K562 (cell line): ENCODE data around the gene DLGAP5. TPM values are rescaled to one million over a fixed set of nuclear protein-coding genes. Genes with fewer than 3 reads are reported as not detected.

ENCODE experiments used
- E2F3 ChIP-seq: fragments of 250-450 bp; sonication (Bioruptor Pico); IDR thresholded peaks from 2 replicates; pipeline ENCODE4 v1.4.0; 2020; ENCODE audit warnings: mild to moderate bottlenecking
- JUNB ChIP-seq: fragments of 450-650 bp; formaldehyde crosslinking; conservative IDR thresholded peaks from 2 replicates; pipeline ENCODE4 v1.4.0; 2020; ENCODE audit warnings: mild to moderate bottlenecking
- MECOM ChIP-seq: fragments of 250-450 bp; sonication (Bioruptor Pico); IDR thresholded peaks from 2 replicates; pipeline ENCODE4 v1.8.0; 2022; ENCODE audit warnings: inconsistent platforms
- ZNF41 ChIP-seq: fragments of 250-450 bp; sonication (Bioruptor Pico); conservative IDR thresholded peaks from 2 replicates; pipeline ENCODE4 v1.4.0; 2020; ENCODE audit warnings: mild to moderate bottlenecking
- polyA plus RNA-seq, 8 experiments: library from polyadenylated mRNA; depleted of rRNA in 4 of 8; stranded (reverse) in 5 of 8; unstranded in 3 of 8; fragments of >200 nt; fragmentation: Nextera tagmentation in 2 of 8; fragmentation: Illumina TruSeq in 1 of 8; extraction: Ambion mirVana in 2 of 8; extraction: Trizol in 1 of 8; gene quantifications; 2 replicates each; pipeline versions ENCODE4 v1.2.1 to v1.2.3, GENCODE V29; 2011 to 2014; ENCODE audit warnings: inconsistent platforms in 1 of 8, missing spikeins in 1 of 8
- total RNA-seq, 7 experiments: library from RNA; depleted of rRNA in 6 of 7; stranded (reverse); fragments of >200 nt in 6 of 7; fragmentation: Illumina TruSeq in 2 of 7; extraction: Trizol in 2 of 7; gene quantifications; 2 replicates each; pipeline versions ENCODE4 v1.2.1 to v1.2.3, GENCODE V29; 2011 to 2021; ENCODE audit warnings: low replicate concordance in 1 of 7
- TF ChIP-seq, protein P1 (sequence below), 2 experiments: fragments of 450-650 bp; formaldehyde crosslinking in 1 of 2; IDR thresholded peaks; 2 replicates each; pipeline versions ENCODE4 v1.4.0 to v1.6.1; 2014 to 2020; ENCODE audit warnings: mild to moderate bottlenecking in 2 of 2, borderline replicate concordance in 1 of 2, low read depth in 1 of 2
- TF ChIP-seq, protein P2 (sequence below): IDR thresholded peaks from 2 replicates; pipeline ENCODE4 v1.6.1; 2016; ENCODE audit warnings: missing genetic modification characterization, missing compliant biosample characterization
- TF ChIP-seq, protein P3 (sequence below): conservative IDR thresholded peaks from 2 replicates; pipeline ENCODE4 v1.6.1; 2011; ENCODE audit warnings: low read depth, mild to moderate bottlenecking, low read length; ENCODE audit not compliant: control insufficient read depth

DLGAP5 gene
- total and polyA plus RNA-seq, 9 of the 15 experiments (the other 6 are each of a cell fraction or from before 2014, with no cell fraction given) = 39.1 to 80.0 (median 59.9) TPM

DNA sequence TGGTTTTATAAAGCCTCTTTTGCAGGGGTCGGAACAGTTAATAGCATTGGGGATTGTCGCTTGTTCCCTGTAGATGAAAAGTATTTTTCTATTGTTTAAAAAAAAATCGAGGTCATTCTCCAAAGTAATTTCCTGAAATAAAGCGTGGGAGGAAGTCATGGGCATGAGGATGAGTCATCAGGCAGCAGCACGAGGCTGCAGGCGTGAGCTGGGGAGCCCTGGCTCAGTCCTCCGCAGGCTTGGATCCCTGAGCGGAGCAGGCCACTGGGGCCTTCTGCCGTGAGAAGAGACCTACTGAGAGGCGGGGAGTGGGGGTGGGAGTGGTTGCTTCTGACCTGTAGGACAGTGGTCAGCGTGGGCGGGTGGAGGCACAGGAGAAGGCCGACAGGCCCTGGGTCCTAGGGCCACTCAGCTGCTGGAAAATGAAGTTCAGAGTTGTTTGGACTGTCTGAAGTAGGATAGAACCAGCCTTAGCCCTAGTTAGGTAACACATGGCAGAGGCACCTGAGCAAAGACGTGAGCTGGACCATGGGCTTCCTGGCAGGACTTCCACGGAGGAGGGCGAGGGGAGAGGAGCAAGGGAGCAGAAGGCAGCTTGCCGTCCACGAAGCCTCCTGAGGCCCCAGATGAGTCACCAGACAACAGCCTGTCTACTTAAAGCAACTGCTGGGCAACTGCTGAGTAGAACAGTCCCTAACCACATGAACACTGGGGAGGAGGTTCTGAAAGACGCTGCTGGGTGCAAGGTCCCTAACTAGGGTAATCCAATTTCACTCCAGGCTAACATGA lies 83.4 kb downstream of the DLGAP5 start (continued):
- TF ChIP-seq, protein P1, sequence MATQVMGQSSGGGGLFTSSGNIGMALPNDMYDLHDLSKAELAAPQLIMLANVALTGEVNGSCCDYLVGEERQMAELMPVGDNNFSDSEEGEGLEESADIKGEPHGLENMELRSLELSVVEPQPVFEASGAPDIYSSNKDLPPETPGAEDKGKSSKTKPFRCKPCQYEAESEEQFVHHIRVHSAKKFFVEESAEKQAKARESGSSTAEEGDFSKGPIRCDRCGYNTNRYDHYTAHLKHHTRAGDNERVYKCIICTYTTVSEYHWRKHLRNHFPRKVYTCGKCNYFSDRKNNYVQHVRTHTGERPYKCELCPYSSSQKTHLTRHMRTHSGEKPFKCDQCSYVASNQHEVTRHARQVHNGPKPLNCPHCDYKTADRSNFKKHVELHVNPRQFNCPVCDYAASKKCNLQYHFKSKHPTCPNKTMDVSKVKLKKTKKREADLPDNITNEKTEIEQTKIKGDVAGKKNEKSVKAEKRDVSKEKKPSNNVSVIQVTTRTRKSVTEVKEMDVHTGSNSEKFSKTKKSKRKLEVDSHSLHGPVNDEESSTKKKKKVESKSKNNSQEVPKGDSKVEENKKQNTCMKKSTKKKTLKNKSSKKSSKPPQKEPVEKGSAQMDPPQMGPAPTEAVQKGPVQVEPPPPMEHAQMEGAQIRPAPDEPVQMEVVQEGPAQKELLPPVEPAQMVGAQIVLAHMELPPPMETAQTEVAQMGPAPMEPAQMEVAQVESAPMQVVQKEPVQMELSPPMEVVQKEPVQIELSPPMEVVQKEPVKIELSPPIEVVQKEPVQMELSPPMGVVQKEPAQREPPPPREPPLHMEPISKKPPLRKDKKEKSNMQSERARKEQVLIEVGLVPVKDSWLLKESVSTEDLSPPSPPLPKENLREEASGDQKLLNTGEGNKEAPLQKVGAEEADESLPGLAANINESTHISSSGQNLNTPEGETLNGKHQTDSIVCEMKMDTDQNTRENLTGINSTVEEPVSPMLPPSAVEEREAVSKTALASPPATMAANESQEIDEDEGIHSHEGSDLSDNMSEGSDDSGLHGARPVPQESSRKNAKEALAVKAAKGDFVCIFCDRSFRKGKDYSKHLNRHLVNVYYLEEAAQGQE (IDR thresholded peaks at IDR 0.05; ENCODE audit: borderline replicate concordance) = 0 out of 2 replicates have a peak, but pooled peaks have one; percentile 6
- TF ChIP-seq, protein P1 (CRISPR knock-in tag; IDR thresholded peaks at IDR 0.05; ENCODE audit: low read depth) = peak; percentile 58; the same call in 1 of the 2 replicates
- TF ChIP-seq MECOM (CRISPR knock-in tag) (0 out of 2 replicates have a peak, but pooled peaks have one; percentile 38), E2F3 (CRISPR knock-in tag) (no peak), ZNF41 (CRISPR knock-in tag) (peak; percentile 62; the same call in 1 of the 2 replicates), JUNB (CRISPR knock-in tag) (peak; percentile 92)
- TF ChIP-seq, protein P2, sequence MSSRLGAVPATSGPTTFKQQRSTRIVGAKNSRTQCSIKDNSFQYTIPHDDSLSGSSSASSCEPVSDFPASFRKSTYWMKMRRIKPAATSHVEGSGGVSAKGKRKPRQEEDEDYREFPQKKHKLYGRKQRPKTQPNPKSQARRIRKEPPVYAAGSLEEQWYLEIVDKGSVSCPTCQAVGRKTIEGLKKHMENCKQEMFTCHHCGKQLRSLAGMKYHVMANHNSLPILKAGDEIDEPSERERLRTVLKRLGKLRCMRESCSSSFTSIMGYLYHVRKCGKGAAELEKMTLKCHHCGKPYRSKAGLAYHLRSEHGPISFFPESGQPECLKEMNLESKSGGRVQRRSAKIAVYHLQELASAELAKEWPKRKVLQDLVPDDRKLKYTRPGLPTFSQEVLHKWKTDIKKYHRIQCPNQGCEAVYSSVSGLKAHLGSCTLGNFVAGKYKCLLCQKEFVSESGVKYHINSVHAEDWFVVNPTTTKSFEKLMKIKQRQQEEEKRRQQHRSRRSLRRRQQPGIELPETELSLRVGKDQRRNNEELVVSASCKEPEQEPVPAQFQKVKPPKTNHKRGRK = no peak
- TF ChIP-seq, protein P3, sequence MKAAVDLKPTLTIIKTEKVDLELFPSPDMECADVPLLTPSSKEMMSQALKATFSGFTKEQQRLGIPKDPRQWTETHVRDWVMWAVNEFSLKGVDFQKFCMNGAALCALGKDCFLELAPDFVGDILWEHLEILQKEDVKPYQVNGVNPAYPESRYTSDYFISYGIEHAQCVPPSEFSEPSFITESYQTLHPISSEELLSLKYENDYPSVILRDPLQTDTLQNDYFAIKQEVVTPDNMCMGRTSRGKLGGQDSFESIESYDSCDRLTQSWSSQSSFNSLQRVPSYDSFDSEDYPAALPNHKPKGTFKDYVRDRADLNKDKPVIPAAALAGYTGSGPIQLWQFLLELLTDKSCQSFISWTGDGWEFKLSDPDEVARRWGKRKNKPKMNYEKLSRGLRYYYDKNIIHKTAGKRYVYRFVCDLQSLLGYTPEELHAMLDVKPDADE = no peak
